GM12878 (cell line): ENCODE measurements around the gene LTBP2. TPM values are rescaled to one million over a fixed set of nuclear protein-coding genes. Genes with fewer than 3 reads are reported as not detected.

Source experiments
- ATAC-seq: fragments of 200-7000 bp; cut with Tn5 transposase; 3 replicates; pipeline ENCODE4 v1.9.1; 2020; ENCODE audit warnings: mild to moderate bottlenecking, moderate library complexity
- BruUV-seq: library from RNA; stranded (reverse); fragments of 400-500 nt; replicated peaks from 2 replicates; lab custom pipeline; 2021; lab: Mats Ljungman, UMichigan
- CTCF ChIA-PET: fragments of 300-600 bp; sonication (Branson Sonifier 250); formaldehyde crosslinking; extraction: SDS; loops from one replicate; lab custom pipeline; 2021; ENCODE audit warnings: inconsistent platforms; lab: Yijun Ruan, JAX
- POLR2A ChIA-PET: fragments of 350-600 bp; formaldehyde crosslinking; extraction: SDS; loops from one replicate; lab custom pipeline; 2021; ENCODE audit warnings: inconsistent platforms; lab: Charles Lee
- RAD21 ChIA-PET: fragments of 300-600 bp; sonication (Branson Sonifier 250); formaldehyde crosslinking; loops from one replicate; lab custom pipeline; 2023; ENCODE audit warnings: antibody characterized with exemption; ENCODE audit not compliant: unreplicated experiment; lab: Charles Lee
- SMC1A ChIA-PET: fragments of 300-600 bp; sonication (Branson Sonifier 250); formaldehyde crosslinking; loops from one replicate; lab custom pipeline; 2023; ENCODE audit not compliant: unreplicated experiment, uncharacterized antibody; lab: Charles Lee
- DNase-seq: peaks from one replicate; pipeline ENCODE4 v3.0.0-alpha.2; 2011; ENCODE audit warnings: low read depth, low spot score
- FAIRE-seq: peaks from 3 replicates; lab custom pipeline; 2011; peaks lifted over from hg19 to GRCh38; lab: Jason Lieb, UNC
- H2AFZ ChIP-seq: 2 replicates; pipeline ENCODE4 v1.6.0; 2011; ENCODE audit warnings: low read depth, low read length, control low read depth; ENCODE audit not compliant: control insufficient read depth
- H3K27ac ChIP-seq: 2 replicates; pipeline ENCODE4 v1.5.1; 2011; ENCODE audit warnings: control low read depth; ENCODE audit not compliant: control insufficient read depth, insufficient read depth
- H3K27me3 ChIP-seq, 2 experiments: replicated peaks in 1 of 2; 2 replicates each; pipeline versions ENCODE4 v1.6.0 to v1.6.1; 2011; ENCODE audit warnings: low read length in 1 of 2; ENCODE audit not compliant: control insufficient read depth in 2 of 2, insufficient read depth in 2 of 2
- H3K36me3 ChIP-seq, 2 experiments: 2 replicates each; pipeline ENCODE4 v1.5.1; 2011; ENCODE audit warnings: low read length in 1 of 2; ENCODE audit not compliant: control insufficient read depth in 2 of 2, insufficient read depth in 2 of 2
- H3K4me1 ChIP-seq: 2 replicates; pipeline ENCODE4 v1.6.1; 2011; ENCODE audit warnings: mild to moderate bottlenecking, low read length, moderate library complexity, mixed read lengths; ENCODE audit not compliant: control insufficient read depth, insufficient read depth
- H3K4me2 ChIP-seq: 2 replicates; pipeline ENCODE4 v1.6.0; 2011; ENCODE audit warnings: control low read depth; ENCODE audit not compliant: control insufficient read depth, insufficient read depth
- H3K4me3 ChIP-seq: fragments of 200-600 bp; sonication (generic); 2 replicates; pipeline ENCODE4 v1.5.1; 2016
- H3K79me2 ChIP-seq: 2 replicates; pipeline ENCODE4 v1.6.0; 2011; ENCODE audit warnings: low read length; ENCODE audit not compliant: control insufficient read depth, insufficient read depth
- H3K9ac ChIP-seq: 2 replicates; pipeline ENCODE4 v1.8.0; 2011; ENCODE audit warnings: low read length, control low read depth, mixed read lengths; ENCODE audit not compliant: control insufficient read depth, insufficient read depth
- H3K9me3 ChIP-seq: replicated peaks from 3 replicates; pipeline ENCODE4 v1.5.1; 2011; ENCODE audit warnings: mild to moderate bottlenecking, low read length; ENCODE audit not compliant: control insufficient read depth, insufficient read depth
- H4K20me1 ChIP-seq: 2 replicates; pipeline ENCODE4 v1.6.0; 2011; ENCODE audit not compliant: control insufficient read depth, insufficient read depth
- BACH1 ChIP-seq: fragments of 450-650 bp; IDR thresholded peaks from 2 replicates; pipeline ENCODE4 v1.6.1; 2017; ENCODE audit warnings: mild to moderate bottlenecking, borderline replicate concordance
- BRCA1 ChIP-seq: IDR thresholded peaks from 2 replicates; pipeline ENCODE4 v1.6.1; 2011; ENCODE audit warnings: low read depth, low read length, improper control_type of control experiment
- CBX3 ChIP-seq: fragments of 200-600 bp; sonication (generic); IDR thresholded peaks from 2 replicates; pipeline ENCODE4 v1.6.1; 2016; ENCODE audit warnings: low read depth, borderline replicate concordance
- CREM ChIP-seq: IDR thresholded peaks from 2 replicates; pipeline ENCODE4 v1.6.1; 2014; ENCODE audit warnings: antibody characterized with exemption, low read depth
- ESRRA ChIP-seq: IDR thresholded peaks from 2 replicates; pipeline ENCODE4 v1.6.1; 2012; ENCODE audit warnings: mild to moderate bottlenecking, low read length, improper control_type of control experiment
- IKZF2 ChIP-seq, 2 experiments: fragments of 450-650 bp; IDR thresholded peaks; 2 replicates each; pipeline ENCODE4 v1.6.1; 2017; ENCODE audit warnings: mild to moderate bottlenecking in 2 of 2, moderate library complexity in 2 of 2
- PKNOX1 ChIP-seq: fragments of 450-650 bp; IDR thresholded peaks from 2 replicates; pipeline ENCODE4 v1.6.1; 2016; ENCODE audit warnings: mild to moderate bottlenecking
- RBBP5 ChIP-seq: fragments of 200-600 bp; sonication (generic); conservative IDR thresholded peaks from 2 replicates; pipeline ENCODE4 v1.6.1; 2016
- SIX5 ChIP-seq: IDR thresholded peaks from 2 replicates; pipeline ENCODE4 v1.6.1; 2011; ENCODE audit warnings: mild to moderate bottlenecking, low read depth, low read length, moderate library complexity; ENCODE audit not compliant: severe bottlenecking
- SMARCA5 ChIP-seq: fragments of 450-650 bp; IDR thresholded peaks from 2 replicates; pipeline ENCODE4 v1.6.1; 2017; ENCODE audit warnings: mild to moderate bottlenecking
- TARDBP ChIP-seq: IDR thresholded peaks from 2 replicates; pipeline ENCODE4 v1.6.1; 2016; ENCODE audit warnings: borderline replicate concordance
- ZBED1 ChIP-seq: IDR thresholded peaks from 2 replicates; pipeline ENCODE4 v1.6.1; 2016; ENCODE audit warnings: borderline replicate concordance
- WGBS: methylation state at CpG from one replicate; pipeline ENCODE4 v1.1.6; 2016; ENCODE audit warnings: low lambda C conversion rate; ENCODE audit not compliant: insufficient replicate concordance, insufficient coverage; ENCODE audit errors: missing lambda C conversion rate; 5-methylcytosine and 5-hydroxymethylcytosine counted together
- in situ Hi-C: fragments of 300-500 bp; cut with MboI; formaldehyde crosslinking; loops from 9 replicates; pipeline ENCODE4 v1.14.3; 2018; ENCODE audit warnings: mixed read lengths
- intact Hi-C: fragments of 100-400 bp; cut with micrococcal nuclease; formaldehyde crosslinking; loops from one replicate; pipeline ENCODE4 v1.14.2; 2022; ENCODE audit not compliant: unreplicated experiment
- polyA plus RNA-seq, 11 experiments: library from polyadenylated mRNA; depleted of rRNA in 4 of 11; unstranded in 6 of 11; stranded (reverse) in 5 of 11; fragments of >200 nt; fragmentation: Nextera tagmentation in 4 of 11; fragmentation: Illumina TruSeq in 1 of 11; extraction: Ambion mirVana in 4 of 11; extraction: Trizol in 1 of 11; gene quantifications; 1 replicate in 1 of 11; 2 replicates in 10 of 11; pipeline versions ENCODE4 v1.2.1 to v1.2.3, GENCODE V29; 2011 to 2016; ENCODE audit warnings: inconsistent platforms in 2 of 11, missing spikeins in 2 of 11, low read depth in 1 of 11
- total RNA-seq, 4 experiments: library from RNA; depleted of rRNA in 3 of 4; stranded (reverse); fragments of >200 nt in 3 of 4; fragmentation: Illumina TruSeq in 1 of 4; extraction: Trizol in 1 of 4; gene quantifications; 2 replicates each; pipeline versions ENCODE4 v1.2.1 to v1.2.3, GENCODE V29; 2013 to 2021
- TF ChIP-seq, protein P1 (sequence below): IDR thresholded peaks from 2 replicates; pipeline ENCODE4 v1.6.1; 2012; ENCODE audit warnings: low read depth, low read length, improper control_type of control experiment
- TF ChIP-seq, protein P2 (sequence below): IDR thresholded peaks from 2 replicates; pipeline ENCODE4 v1.6.1; 2011; ENCODE audit warnings: mild to moderate bottlenecking, low read depth, low read length, moderate library complexity; ENCODE audit not compliant: insufficient replicate concordance
- TF ChIP-seq, protein P3 (sequence below): fragments of 450-650 bp; IDR thresholded peaks from 2 replicates; pipeline ENCODE4 v1.6.1; 2017; ENCODE audit warnings: mild to moderate bottlenecking, moderate library complexity
- TF ChIP-seq, protein P4 (sequence below): IDR thresholded peaks from 2 replicates; pipeline ENCODE4 v1.6.1; 2011; ENCODE audit warnings: low read depth, mild to moderate bottlenecking, low read length, moderate library complexity, borderline replicate concordance; ENCODE audit errors: extremely low read depth

LTBP2 gene
- total and polyA plus RNA-seq, 10 of the 15 experiments (the other 5 are each of a cell fraction or from before 2014, with no cell fraction given), result 0.03 to 0.23 (median 0.06) TPM; not detected in 1

GRCh38 chr14:74516451-74517160 lies 95.4 kb downstream of the LTBP2 start:
- DNase-seq (no peak), ATAC-seq (no peak), FAIRE-seq (no peak)
- Histone ChIP-seq H3K4me2 (no peak overlapping the region), H4K20me1 (no peaks in the 10 kb centered on the region), H3K9me3 (no peaks in the 10 kb centered on the region), H2AFZ (no peak overlapping the region), H3K79me2 (no peaks in the 10 kb centered on the region), H3K27ac (no peak overlapping the region), H3K4me3 (no peak overlapping the region), H3K9ac (no peak overlapping the region), H3K36me3 (no peaks in the 10 kb centered on the region), H3K4me1 (peaks cover 13% of the 10 kb centered on the region), H3K27me3 (no peaks in the 10 kb centered on the region; a peak in 1 of 4 replicates)
- ChIA-PET RAD21 (no interaction called here), SMC1A (no interaction called here), CTCF (no interaction called here), POLR2A (no interaction called here)
- 41% methylated on average over 12 of the region's 12 CpGs for WGBS
- intact Hi-C loops, result no loop called here
- in situ Hi-C loops, result no loop called here
- BruUV-seq, result no TSS peak
- TF ChIP-seq RBBP5, result no peak
- TF ChIP-seq PKNOX1, result no peak
- no peak for TF ChIP-seq ZBED1
- no peak for TF ChIP-seq CREM
- TF ChIP-seq IKZF2 (IDR thresholded peaks at IDR 0.05), result no peak
- TF ChIP-seq SIX5, result no peak
- TF ChIP-seq BRCA1, result no peak
- no peak for TF ChIP-seq TARDBP
- TF ChIP-seq, protein P1, sequence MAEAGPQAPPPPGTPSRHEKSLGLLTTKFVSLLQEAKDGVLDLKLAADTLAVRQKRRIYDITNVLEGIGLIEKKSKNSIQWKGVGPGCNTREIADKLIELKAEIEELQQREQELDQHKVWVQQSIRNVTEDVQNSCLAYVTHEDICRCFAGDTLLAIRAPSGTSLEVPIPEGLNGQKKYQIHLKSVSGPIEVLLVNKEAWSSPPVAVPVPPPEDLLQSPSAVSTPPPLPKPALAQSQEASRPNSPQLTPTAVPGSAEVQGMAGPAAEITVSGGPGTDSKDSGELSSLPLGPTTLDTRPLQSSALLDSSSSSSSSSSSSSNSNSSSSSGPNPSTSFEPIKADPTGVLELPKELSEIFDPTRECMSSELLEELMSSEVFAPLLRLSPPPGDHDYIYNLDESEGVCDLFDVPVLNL, result no peak
- no peak for TF ChIP-seq SMARCA5
- no peak for TF ChIP-seq BACH1
- TF ChIP-seq, protein P2, sequence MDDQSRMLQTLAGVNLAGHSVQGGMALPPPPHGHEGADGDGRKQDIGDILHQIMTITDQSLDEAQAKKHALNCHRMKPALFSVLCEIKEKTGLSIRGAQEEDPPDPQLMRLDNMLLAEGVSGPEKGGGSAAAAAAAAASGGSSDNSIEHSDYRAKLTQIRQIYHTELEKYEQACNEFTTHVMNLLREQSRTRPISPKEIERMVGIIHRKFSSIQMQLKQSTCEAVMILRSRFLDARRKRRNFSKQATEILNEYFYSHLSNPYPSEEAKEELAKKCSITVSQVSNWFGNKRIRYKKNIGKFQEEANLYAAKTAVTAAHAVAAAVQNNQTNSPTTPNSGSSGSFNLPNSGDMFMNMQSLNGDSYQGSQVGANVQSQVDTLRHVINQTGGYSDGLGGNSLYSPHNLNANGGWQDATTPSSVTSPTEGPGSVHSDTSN, result no peak
- no peak for TF ChIP-seq ESRRA
- TF ChIP-seq, protein P3, sequence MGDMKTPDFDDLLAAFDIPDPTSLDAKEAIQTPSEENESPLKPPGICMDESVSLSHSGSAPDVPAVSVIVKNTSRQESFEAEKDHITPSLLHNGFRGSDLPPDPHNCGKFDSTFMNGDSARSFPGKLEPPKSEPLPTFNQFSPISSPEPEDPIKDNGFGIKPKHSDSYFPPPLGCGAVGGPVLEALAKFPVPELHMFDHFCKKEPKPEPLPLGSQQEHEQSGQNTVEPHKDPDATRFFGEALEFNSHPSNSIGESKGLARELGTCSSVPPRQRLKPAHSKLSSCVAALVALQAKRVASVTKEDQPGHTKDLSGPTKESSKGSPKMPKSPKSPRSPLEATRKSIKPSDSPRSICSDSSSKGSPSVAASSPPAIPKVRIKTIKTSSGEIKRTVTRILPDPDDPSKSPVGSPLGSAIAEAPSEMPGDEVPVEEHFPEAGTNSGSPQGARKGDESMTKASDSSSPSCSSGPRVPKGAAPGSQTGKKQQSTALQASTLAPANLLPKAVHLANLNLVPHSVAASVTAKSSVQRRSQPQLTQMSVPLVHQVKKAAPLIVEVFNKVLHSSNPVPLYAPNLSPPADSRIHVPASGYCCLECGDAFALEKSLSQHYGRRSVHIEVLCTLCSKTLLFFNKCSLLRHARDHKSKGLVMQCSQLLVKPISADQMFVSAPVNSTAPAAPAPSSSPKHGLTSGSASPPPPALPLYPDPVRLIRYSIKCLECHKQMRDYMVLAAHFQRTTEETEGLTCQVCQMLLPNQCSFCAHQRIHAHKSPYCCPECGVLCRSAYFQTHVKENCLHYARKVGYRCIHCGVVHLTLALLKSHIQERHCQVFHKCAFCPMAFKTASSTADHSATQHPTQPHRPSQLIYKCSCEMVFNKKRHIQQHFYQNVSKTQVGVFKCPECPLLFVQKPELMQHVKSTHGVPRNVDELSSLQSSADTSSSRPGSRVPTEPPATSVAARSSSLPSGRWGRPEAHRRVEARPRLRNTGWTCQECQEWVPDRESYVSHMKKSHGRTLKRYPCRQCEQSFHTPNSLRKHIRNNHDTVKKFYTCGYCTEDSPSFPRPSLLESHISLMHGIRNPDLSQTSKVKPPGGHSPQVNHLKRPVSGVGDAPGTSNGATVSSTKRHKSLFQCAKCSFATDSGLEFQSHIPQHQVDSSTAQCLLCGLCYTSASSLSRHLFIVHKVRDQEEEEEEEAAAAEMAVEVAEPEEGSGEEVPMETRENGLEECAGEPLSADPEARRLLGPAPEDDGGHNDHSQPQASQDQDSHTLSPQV, result no peak
- no peak for TF ChIP-seq CBX3
- TF ChIP-seq, protein P4, sequence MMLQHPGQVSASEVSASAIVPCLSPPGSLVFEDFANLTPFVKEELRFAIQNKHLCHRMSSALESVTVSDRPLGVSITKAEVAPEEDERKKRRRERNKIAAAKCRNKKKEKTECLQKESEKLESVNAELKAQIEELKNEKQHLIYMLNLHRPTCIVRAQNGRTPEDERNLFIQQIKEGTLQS, result no peak
